Fibroblast of the aortic adventitia (primary cell): ENCODE results near the gene RAB20. TPM values are rescaled to one million over a fixed set of nuclear protein-coding genes. Genes with fewer than 3 reads are reported as not detected.

ENCODE experiments used
- DNase-seq: peaks from one replicate; pipeline ENCODE4 v3.0.0-alpha.2; 2010; ENCODE audit warnings: low read depth
- H3K4me3 ChIP-seq: 2 replicates; pipeline ENCODE4 v1.5.1; 2011; ENCODE audit warnings: low read depth, mild to moderate bottlenecking, control low read depth, low read length, moderate library complexity
- total RNA-seq: library from RNA; depleted of rRNA; stranded (reverse); fragments of >200 nt; gene quantifications from 2 replicates; pipeline ENCODE4 v1.2.3, GENCODE V29; 2012; ENCODE audit warnings: low replicate concordance
- TF ChIP-seq, protein P1 (sequence below): IDR thresholded peaks from 2 replicates; pipeline ENCODE4 v1.5.1; 2011; ENCODE audit warnings: mild to moderate bottlenecking, low read length, control low read depth, inconsistent platforms; ENCODE audit not compliant: insufficient read depth

The RAB20 gene
- total RNA-seq, 1 donor, result 1.6 TPM

- H3K4me3 ChIP-seq, result no peak overlapping the region
- DNase-seq, result no peak
- TF ChIP-seq, protein P1, sequence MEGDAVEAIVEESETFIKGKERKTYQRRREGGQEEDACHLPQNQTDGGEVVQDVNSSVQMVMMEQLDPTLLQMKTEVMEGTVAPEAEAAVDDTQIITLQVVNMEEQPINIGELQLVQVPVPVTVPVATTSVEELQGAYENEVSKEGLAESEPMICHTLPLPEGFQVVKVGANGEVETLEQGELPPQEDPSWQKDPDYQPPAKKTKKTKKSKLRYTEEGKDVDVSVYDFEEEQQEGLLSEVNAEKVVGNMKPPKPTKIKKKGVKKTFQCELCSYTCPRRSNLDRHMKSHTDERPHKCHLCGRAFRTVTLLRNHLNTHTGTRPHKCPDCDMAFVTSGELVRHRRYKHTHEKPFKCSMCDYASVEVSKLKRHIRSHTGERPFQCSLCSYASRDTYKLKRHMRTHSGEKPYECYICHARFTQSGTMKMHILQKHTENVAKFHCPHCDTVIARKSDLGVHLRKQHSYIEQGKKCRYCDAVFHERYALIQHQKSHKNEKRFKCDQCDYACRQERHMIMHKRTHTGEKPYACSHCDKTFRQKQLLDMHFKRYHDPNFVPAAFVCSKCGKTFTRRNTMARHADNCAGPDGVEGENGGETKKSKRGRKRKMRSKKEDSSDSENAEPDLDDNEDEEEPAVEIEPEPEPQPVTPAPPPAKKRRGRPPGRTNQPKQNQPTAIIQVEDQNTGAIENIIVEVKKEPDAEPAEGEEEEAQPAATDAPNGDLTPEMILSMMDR, result no peak
These were observed 21.0 kb upstream of the RAB20 start for GRCh38 chr13:110582421-110582954.

DNA sequence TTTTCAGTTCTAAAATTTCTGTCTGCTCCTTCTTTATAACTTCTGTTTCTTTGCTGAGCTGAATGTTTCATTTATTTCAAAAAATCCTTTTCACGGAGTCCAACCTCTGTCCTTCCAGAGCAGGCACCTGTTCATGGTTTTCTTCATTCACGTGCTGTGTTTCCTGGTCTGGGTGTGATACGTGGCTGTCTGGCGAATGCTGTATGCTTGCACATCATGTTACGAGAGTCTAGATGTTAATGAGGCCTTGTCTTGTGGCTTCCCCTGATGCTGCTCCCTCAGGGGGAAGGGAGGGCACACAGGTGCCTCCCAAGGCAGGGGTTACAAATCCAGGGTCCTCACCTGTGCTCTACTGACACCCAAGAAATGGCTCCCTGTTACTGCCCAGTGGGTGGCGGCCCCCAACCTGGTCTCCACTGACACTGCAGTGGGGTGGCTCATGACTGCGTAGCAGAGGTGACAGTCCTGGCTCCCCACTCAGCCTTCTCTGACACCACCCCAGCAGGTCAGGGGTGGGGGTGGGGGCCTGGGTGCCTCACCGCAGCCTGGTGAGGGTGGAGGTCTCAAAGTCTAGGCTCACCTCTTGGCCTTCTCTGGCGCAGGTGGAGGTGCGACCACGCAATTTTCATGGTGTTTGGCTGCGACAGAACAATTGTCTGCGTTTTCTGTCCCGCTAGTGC, 20.1 kb upstream of the RAB20 start:
- H3K4me3 ChIP-seq, result no peak overlapping the region
- TF ChIP-seq, protein P1, result no peak
- DNase-seq, result no peak

- H3K4me3 ChIP-seq, result no peak overlapping the region
- TF ChIP-seq, protein P1, result no peak
- peak; percentile 39 for DNase-seq
These were observed 19.3 kb upstream of the RAB20 start for GRCh38 chr13:110580800-110581199.

DNA sequence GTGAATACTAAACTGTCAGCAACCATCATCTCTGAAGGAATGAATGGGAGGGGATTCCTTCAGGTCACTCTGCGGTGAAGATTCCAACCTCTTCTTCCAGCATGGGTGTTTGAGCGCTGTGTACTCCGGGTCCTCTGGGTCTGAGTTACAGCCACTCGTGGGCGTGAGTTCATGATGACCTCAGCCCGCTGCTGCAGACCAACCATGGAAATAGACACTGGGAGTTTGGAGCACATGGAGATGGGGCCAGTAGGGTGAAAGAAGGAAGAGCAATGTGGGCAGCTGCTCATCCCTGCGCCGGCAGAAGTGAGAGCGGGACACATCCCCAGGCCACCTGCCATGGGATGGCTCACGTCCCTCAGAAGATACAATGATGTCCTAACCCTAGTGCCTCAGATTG, 16.8 kb upstream of the RAB20 start:
- no peak overlapping the region for H3K4me3 ChIP-seq
- TF ChIP-seq, protein P1, result no peak
- no peak for DNase-seq

DNA sequence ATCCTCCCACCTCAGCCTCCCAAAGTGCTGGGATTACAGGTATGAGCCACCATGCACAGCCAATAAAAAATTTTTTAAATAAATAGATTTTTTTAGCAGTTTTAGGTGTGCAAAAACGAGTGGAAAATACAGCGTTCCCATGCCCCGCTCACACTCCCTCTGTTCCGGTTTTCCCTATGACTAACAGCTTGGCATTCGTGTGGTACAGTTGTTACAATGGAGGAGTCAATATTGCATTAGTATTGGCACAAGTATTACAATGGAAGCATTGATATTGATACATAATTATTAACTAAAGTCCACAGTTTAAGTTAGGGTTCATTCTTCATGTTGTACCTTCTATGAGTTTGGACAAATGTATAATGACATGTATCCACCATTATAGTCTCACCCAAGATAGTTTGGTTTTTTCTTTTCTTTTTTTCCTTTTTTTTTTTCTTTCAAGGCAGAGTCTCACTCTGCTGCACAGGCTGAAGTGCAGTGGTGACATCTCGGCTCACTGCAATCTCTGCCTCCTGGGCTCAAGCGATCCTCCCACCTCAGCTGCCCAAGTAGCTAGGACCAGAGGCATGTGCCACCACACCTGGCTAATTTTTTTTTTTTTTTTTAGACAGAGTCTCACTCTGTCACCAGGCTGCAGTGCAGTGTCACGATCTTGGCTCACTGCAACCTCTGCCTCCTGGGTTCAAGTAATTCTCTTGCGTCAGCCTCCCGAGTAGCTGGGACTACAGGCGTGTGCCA, 15.4 kb upstream of the RAB20 start:
- DNase-seq, result no peak
- TF ChIP-seq, protein P1, result no peak
- H3K4me3 ChIP-seq, result no peak overlapping the region

DNA sequence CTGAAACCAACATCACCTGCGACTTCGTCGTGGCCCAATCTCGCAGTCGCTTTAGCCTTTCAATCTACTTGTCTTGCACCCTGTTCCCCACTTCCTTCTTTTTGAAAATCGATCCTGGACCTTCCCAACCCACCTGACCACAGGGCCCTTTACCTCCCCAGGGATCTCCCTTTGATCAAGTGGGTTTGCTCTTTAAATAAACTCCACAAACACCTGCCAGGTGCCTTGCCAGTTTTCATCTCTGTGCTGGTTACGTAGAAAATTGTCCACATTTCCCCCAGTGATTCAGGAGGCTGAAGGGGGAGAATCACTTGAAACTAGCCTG, 14.5 kb upstream of the RAB20 start:
- TF ChIP-seq, protein P1, result no peak
- H3K4me3 ChIP-seq, result no peak overlapping the region
- no peak for DNase-seq
